ENCODE data around the gene GABRG3.
"Not testable (repeated sequence)": the region's sequence is repeated elsewhere in the genome, so short reads cannot be mapped to it uniquely, and the experiment has no call there.

The GABRG3 gene

DNA sequence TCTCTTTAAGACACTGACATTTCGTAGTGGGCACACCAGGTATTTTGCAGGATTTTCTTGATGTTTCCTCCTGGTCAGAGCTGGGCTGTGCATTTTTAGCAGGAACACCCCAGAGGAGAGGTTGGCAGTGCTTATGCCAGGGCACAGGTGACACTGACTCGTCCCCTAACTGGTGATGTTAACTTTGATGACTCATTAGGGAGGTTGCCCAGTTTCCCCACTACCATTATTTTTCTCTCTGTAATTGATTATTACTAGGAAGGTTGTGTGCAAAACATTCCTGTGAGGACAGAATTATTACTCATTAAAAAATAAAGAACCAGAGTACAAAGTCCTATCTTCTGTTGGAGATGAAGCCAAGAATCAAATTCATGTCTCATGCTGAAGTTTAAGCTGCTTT, 394.5 kb downstream of the GABRG3 start:
- H3K4me3 ChIP-seq (ENCODE audit: low read depth, low read length): no peak overlapping the region
- TF ChIP-seq, protein P1, sequence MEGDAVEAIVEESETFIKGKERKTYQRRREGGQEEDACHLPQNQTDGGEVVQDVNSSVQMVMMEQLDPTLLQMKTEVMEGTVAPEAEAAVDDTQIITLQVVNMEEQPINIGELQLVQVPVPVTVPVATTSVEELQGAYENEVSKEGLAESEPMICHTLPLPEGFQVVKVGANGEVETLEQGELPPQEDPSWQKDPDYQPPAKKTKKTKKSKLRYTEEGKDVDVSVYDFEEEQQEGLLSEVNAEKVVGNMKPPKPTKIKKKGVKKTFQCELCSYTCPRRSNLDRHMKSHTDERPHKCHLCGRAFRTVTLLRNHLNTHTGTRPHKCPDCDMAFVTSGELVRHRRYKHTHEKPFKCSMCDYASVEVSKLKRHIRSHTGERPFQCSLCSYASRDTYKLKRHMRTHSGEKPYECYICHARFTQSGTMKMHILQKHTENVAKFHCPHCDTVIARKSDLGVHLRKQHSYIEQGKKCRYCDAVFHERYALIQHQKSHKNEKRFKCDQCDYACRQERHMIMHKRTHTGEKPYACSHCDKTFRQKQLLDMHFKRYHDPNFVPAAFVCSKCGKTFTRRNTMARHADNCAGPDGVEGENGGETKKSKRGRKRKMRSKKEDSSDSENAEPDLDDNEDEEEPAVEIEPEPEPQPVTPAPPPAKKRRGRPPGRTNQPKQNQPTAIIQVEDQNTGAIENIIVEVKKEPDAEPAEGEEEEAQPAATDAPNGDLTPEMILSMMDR (IDR thresholded peaks at IDR 0.05; ENCODE audit: borderline replicate concordance, insufficient read depth, low read depth, low read length): no peak

DNA sequence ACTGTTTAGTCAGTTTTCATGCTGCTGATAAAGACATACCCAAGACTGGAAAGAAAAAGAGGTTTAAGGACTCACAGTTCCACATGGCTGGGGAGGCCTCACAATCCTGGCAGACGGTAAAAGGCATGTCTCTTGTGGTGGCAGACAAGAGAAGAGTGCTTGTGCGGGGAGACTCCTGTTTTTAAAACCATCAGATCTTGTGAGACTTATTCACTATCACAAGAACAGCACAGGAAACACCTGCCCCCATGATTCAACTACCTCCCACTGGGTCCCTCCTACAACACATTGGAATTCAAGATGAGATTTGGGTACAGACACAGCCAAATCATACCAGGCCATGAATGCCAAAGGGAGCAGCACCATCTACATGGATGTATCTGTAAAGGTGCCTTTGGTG, 406.4 kb downstream of the GABRG3 start:
- not testable (repeated sequence) for H3K4me3 ChIP-seq (ENCODE audit: low read depth, low read length)

DNA sequence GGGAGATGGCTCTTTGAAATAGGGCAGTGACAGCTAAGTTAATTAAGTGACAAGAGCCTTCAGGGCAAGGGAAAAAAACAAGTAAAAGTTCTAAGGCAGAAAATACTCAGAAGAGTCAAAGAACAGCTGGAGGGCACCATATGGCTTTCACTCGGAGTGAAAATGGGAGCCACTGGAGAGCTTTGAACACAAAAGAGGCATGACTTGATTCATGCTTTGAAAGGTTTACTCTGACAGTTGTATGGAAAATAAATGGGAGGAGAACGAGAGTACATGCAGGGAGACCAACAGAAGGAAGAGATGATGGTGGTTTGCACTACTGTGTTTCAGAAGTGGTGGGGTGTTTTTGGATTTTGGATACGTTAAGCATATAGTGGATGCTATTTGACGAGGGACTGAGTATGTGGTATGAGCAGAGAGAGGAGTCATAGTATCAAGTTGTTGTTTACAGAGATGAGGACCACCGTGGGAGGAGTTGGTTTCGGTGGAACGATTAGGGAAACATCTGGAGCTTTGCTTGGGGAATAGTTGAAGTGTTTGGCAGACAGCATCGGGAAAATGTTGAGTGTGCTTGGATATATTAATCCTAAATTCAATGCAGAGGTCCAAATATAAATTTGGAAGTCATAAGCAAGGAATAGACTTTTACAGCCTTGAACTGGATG, 411.5 kb downstream of the GABRG3 start:
- TF ChIP-seq, protein P1 (IDR thresholded peaks at IDR 0.05; ENCODE audit: borderline replicate concordance, insufficient read depth, low read depth, low read length): no peak
- no peak overlapping the region for H3K4me3 ChIP-seq (ENCODE audit: low read depth, low read length)

DNA sequence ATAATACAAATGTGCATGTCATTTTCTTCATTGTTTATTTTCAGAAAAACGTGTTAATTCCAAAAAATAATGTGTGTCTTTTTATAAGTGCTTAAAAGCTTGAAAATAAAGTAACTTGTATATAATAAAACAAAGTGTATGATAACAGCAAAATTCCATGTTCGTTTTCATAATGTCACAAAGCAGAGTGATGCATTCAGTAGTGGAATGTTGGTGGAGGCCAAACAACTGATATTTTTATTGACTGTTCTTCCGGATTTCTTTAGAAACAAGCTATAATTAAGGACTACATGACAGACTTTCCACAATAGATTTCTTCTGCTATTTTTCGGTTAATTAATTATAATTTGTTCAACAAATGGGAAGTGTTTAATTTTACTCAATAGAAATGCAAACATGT, 412.7 kb downstream of the GABRG3 start:
- TF ChIP-seq, protein P1 (IDR thresholded peaks at IDR 0.05; ENCODE audit: borderline replicate concordance, insufficient read depth, low read depth, low read length): no peak

DNA sequence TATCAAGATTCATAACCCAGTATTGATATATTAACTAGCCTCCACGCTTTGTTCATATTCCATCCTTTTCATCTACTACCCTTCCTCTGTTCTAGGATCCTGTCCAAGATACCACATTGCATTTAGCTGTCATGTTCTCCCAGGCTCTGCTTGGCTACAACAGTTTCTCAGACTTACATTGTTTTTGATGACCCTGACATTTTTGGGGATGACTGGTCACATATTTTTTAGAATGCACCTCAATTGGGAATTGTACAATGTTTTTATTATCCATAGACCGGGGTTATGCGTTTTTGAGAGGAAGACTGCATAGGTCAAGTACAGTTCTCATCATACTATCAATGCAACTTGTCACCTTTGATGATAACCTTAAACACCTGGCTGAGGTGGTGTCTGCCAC, 421.2 kb downstream of the GABRG3 start:
- H3K4me3 ChIP-seq (ENCODE audit: low read depth, low read length): no peak overlapping the region
- TF ChIP-seq, protein P1 (IDR thresholded peaks at IDR 0.05; ENCODE audit: borderline replicate concordance, insufficient read depth, low read depth, low read length): no peak

More for the DNA sequence above, 412.7 kb downstream of the GABRG3 start:
- no peak overlapping the region for H3K4me3 ChIP-seq (ENCODE audit: low read depth, low read length)

DNA sequence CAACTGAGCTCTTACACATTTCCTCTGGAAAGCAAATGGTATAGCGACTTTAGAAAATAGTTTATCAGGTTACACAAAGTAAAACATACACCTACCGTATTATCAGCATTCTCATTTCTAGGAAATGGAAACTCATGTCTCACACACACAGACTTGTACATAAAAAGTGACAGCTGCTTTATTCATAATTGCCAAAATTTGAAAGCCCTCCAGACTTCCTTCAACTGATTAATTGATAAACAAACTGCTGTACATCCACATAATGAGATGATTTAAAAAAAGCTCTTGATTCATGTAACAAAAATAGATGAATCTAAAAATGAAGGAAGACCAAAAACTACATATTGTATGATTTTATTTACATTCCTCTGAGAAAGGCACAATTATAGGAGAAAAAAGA, 425.5 kb downstream of the GABRG3 start:
- TF ChIP-seq, protein P1 (IDR thresholded peaks at IDR 0.05; ENCODE audit: borderline replicate concordance, insufficient read depth, low read depth, low read length): no peak
- H3K4me3 ChIP-seq (ENCODE audit: low read depth, low read length): no peak overlapping the region

DNA sequence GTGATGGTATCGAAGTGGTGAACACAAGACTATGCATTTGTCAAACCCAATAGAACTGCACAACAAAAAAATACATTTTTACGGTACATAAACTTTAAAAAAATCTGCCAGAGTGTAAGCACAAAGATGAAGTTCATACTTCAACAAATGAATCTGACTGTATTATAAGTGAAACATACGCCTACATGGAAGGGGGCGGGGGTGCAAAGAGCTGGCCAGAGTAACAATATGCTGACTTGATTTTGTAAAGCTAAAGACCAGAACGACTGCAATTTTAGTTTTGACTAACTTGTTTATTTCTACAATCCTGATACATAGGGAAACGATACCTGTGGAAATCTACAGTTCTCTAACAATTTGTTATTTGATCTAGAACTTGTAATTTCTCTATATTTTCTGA, 426.0 kb downstream of the GABRG3 start:
- no peak overlapping the region for H3K4me3 ChIP-seq (ENCODE audit: low read depth, low read length)
- TF ChIP-seq, protein P1 (IDR thresholded peaks at IDR 0.05; ENCODE audit: borderline replicate concordance, insufficient read depth, low read depth, low read length): no peak

Measured in GM12875 (cell line).